Measurements from ENCODE around the gene NAA38. TPM values are rescaled to one million over a fixed set of nuclear protein-coding genes. Genes with fewer than 3 reads are reported as not detected.

NAA38 gene
- total RNA-seq, 1 experiment from 2014 or later = 50.2 TPM

- no peaks in the 10 kb centered on the region for H3K79me2 ChIP-seq (ENCODE audit: insufficient read depth, low read length)
- H3K27me3 ChIP-seq (ENCODE audit: insufficient read depth, low read length) = no peaks in the 10 kb centered on the region
- no peak overlapping the region for H3K23ac ChIP-seq (ENCODE audit: insufficient read length, low read depth, low read length)
- no peak overlapping the region for H2AFZ ChIP-seq (ENCODE audit: low read length)
- H3K4me3 Mint-ChIP-seq = no peak overlapping the region
- TF ChIP-seq CTCF (conservative IDR thresholded peaks at IDR 0.05) = peak; percentile 80
- no peaks in the 10 kb centered on the region for H3K9me3 Mint-ChIP-seq
- no peak overlapping the region for H3K4ac ChIP-seq (ENCODE audit: low read depth, low read length)
- H2BK12ac ChIP-seq (ENCODE audit: insufficient read length, low read depth, low read length) = no peak overlapping the region
- no peak overlapping the region for H2BK20ac ChIP-seq (ENCODE audit: low read depth, low read length, poor library complexity, severe bottlenecking)
- no peak overlapping the region for H3K14ac ChIP-seq (ENCODE audit: insufficient read depth, low read length)
- no peak overlapping the region for H2AK5ac ChIP-seq (ENCODE audit: insufficient read length, low read length)
- no CpG with 5 or more reads among the region's 3 CpGs for WGBS (ENCODE audit: extremely low coverage, insufficient read length, low lambda C conversion rate)
- peaks cover 14 to 15% of the 10 kb centered on the region in 2 experiments for H3K4me1 Mint-ChIP-seq
- H3K56ac ChIP-seq (ENCODE audit: insufficient read length, low read depth, low read length) = no peak overlapping the region
- H3K4me2 ChIP-seq (ENCODE audit: insufficient read depth, insufficient read length, low read length) = no peak overlapping the region
- H4K5ac ChIP-seq (ENCODE audit: insufficient read length, low read depth, low read length) = no peak overlapping the region
- H4K8ac ChIP-seq (replicated peaks; ENCODE audit: insufficient read length, low read depth, low read length) = no peak overlapping the region
- H2BK15ac ChIP-seq (ENCODE audit: low read depth, low read length) = no peak overlapping the region
- peak; percentile 72 for DNase-seq
- peaks cover 3 to 44% (median 17%) of the 10 kb centered on the region in 3 experiments; a peak in 6 of 7 replicates for H3K36me3 Mint-ChIP-seq (ENCODE audit: insufficient read depth in 1 of 3, low read depth in 3 of 3)
- no peak overlapping the region for H3K27ac ChIP-seq (ENCODE audit: insufficient read length, low read depth, low read length)
- H3K9ac ChIP-seq (ENCODE audit: extremely low read depth, insufficient read length, low read length) = no peak overlapping the region
- no peak overlapping the region for H3T11ph ChIP-seq (ENCODE audit: low read length)
- no peak overlapping the region for H4K91ac ChIP-seq (ENCODE audit: insufficient read length, low read depth, low read length)
- no peak overlapping the region for H3K18ac ChIP-seq (ENCODE audit: insufficient read length, low read depth, low read length)
- no peaks in the 10 kb centered on the region for H3K27me3 Mint-ChIP-seq (ENCODE audit: low read depth)
- H2BK5ac ChIP-seq (ENCODE audit: insufficient read length, low read length) = no peak overlapping the region
- no peaks in the 10 kb centered on the region for H4K20me1 ChIP-seq (ENCODE audit: control insufficient read depth, insufficient read depth, insufficient read length)
- H3K79me1 ChIP-seq (ENCODE audit: insufficient read depth, low read depth, low read length, poor library complexity, severe bottlenecking) = no peaks in the 10 kb centered on the region
- H3K23me2 ChIP-seq (ENCODE audit: insufficient read length, low read depth, low read length, poor library complexity, severe bottlenecking) = peaks cover 9% of the 10 kb centered on the region
- H2BK120ac ChIP-seq (ENCODE audit: low read depth, low read length, poor library complexity, severe bottlenecking) = no peak overlapping the region
- H3K27ac Mint-ChIP-seq = no peak overlapping the region
- H3K9me3 ChIP-seq (ENCODE audit: control insufficient read depth, low read depth, low read length) = no peaks in the 10 kb centered on the region
- H3K4me1 ChIP-seq (ENCODE audit: insufficient read depth, low read length) = no peaks in the 10 kb centered on the region
Measured at GRCh38 chr17:7862692-7863437, 5.5 kb upstream of the NAA38 start.

All from H9 (cell line).